ENCODE measurements around the gene LRP4. TPM values are rescaled to one million over a fixed set of nuclear protein-coding genes. Genes with fewer than 3 reads are reported as not detected.

The LRP4 gene
- total and polyA plus RNA-seq, 2 donors (not counting 1 experiment from before 2014, with no cell fraction given), result 1.3 to 2.9 TPM

DNA sequence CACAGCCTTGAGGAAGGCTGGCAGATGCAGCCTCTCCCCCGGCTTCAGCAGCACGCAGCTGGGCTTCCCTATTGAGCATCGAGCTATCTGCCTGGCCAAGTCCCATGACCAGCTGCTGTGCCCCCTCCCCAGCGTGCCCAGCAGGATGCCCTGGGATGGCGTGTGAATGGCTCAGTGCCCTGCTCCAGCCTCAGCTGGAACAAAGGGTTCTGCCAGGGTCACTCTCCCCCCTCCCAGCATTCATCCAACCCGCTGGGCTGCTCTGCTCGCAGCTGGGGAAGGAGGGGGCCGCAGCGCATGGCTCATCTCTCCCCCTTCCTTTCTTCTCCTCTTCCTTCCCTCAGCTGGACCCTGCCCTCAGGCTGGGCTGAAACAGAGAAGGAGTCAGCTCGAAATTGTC, 14.5 kb downstream of the LRP4 start:
- no peak for DNase-seq (ENCODE audit: low read depth in 2 of 2)
- Histone ChIP-seq H3K27ac (ENCODE audit: insufficient read depth, low read length) (no peak overlapping the region), H3K9ac (ENCODE audit: insufficient read depth, low read length) (no peak overlapping the region), H3K27me3 (ENCODE audit: control insufficient read depth, insufficient read depth, low read length) (no peaks in the 10 kb centered on the region), H3K36me3 (ENCODE audit: control insufficient read depth, insufficient read depth, low read length) (no peaks in the 10 kb centered on the region), H4K20me1 (ENCODE audit: control insufficient read depth, extremely low read depth, insufficient read depth, low read length) (no peaks in the 10 kb centered on the region), H3K79me2 (ENCODE audit: control insufficient read depth, insufficient read depth, low read length) (no peaks in the 10 kb centered on the region), H2AFZ (ENCODE audit: low read length) (no peak overlapping the region), H3K4me2 (ENCODE audit: extremely low read depth, insufficient read depth, low read length) (no peak overlapping the region), H3K9me3 (ENCODE audit: control insufficient read depth, insufficient read depth, low read depth, low read length) (no peaks in the 10 kb centered on the region), H3K4me1 (ENCODE audit: control insufficient read depth, extremely low read depth, insufficient read depth, low read length) (no peaks in the 10 kb centered on the region), H3K4me3 (replicated peaks in 1 of 4; ENCODE audit: control extremely low read depth in 1 of 4, insufficient read depth in 1 of 4, low read depth in 3 of 4, low read length in 4 of 4) (no peak overlapping the region)
- TF ChIP-seq, protein P1, sequence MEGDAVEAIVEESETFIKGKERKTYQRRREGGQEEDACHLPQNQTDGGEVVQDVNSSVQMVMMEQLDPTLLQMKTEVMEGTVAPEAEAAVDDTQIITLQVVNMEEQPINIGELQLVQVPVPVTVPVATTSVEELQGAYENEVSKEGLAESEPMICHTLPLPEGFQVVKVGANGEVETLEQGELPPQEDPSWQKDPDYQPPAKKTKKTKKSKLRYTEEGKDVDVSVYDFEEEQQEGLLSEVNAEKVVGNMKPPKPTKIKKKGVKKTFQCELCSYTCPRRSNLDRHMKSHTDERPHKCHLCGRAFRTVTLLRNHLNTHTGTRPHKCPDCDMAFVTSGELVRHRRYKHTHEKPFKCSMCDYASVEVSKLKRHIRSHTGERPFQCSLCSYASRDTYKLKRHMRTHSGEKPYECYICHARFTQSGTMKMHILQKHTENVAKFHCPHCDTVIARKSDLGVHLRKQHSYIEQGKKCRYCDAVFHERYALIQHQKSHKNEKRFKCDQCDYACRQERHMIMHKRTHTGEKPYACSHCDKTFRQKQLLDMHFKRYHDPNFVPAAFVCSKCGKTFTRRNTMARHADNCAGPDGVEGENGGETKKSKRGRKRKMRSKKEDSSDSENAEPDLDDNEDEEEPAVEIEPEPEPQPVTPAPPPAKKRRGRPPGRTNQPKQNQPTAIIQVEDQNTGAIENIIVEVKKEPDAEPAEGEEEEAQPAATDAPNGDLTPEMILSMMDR (conservative IDR thresholded peaks at IDR 0.05 in 1 of 2, IDR thresholded peaks at IDR 0.05 in 1 of 2; ENCODE audit: low read depth in 1 of 2, low read length in 2 of 2), result no peak

GRCh38 chr11:46902694-46903093, 15.7 kb downstream of the LRP4 start:
- no peak overlapping the region for H3K9ac ChIP-seq (ENCODE audit: insufficient read depth, low read length)
- H4K20me1 ChIP-seq (ENCODE audit: control insufficient read depth, extremely low read depth, insufficient read depth, low read length), result no peaks in the 10 kb centered on the region
- no peaks in the 10 kb centered on the region for H3K27me3 ChIP-seq (ENCODE audit: control insufficient read depth, insufficient read depth, low read length)
- no peaks in the 10 kb centered on the region for H3K9me3 ChIP-seq (ENCODE audit: control insufficient read depth, insufficient read depth, low read depth, low read length)
- H3K4me1 ChIP-seq (ENCODE audit: control insufficient read depth, extremely low read depth, insufficient read depth, low read length), result no peaks in the 10 kb centered on the region
- TF ChIP-seq, protein P1 (conservative IDR thresholded peaks at IDR 0.05 in 1 of 2, IDR thresholded peaks at IDR 0.05 in 1 of 2; ENCODE audit: low read depth in 1 of 2, low read length in 2 of 2), result no peak
- H3K36me3 ChIP-seq (ENCODE audit: control insufficient read depth, insufficient read depth, low read length), result no peaks in the 10 kb centered on the region
- H3K79me2 ChIP-seq (ENCODE audit: control insufficient read depth, insufficient read depth, low read length), result no peaks in the 10 kb centered on the region
- no peak overlapping the region for H3K27ac ChIP-seq (ENCODE audit: insufficient read depth, low read length)
- no peak for DNase-seq (ENCODE audit: low read depth in 2 of 2)
- no peak overlapping the region for H3K4me3 ChIP-seq (replicated peaks in 1 of 4; ENCODE audit: control extremely low read depth in 1 of 4, insufficient read depth in 1 of 4, low read depth in 3 of 4, low read length in 4 of 4)
- H3K4me2 ChIP-seq (ENCODE audit: extremely low read depth, insufficient read depth, low read length), result no peak overlapping the region
- H2AFZ ChIP-seq (ENCODE audit: low read length), result no peak overlapping the region

DNA sequence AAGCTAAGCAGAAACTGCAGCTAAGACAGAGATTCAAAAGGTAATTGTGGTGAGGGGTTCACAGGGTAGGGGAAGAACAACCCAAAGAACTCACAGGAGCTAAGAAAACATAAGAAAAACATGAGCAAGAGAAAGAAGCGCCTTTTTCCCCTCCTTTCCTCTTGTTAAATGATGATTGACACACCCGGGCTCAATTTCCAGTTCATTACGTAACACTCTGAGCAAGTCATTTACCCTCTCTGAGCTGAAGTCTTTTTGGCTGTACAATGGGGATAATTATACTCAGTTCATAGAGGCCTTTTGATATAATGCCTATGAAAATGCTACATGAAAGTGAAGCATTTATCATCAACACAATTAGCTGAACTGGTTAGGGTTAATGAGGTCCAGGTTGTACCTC, 17.2 kb downstream of the LRP4 start:
- TF ChIP-seq EZH2 (IDR thresholded peaks at IDR 0.05; ENCODE audit: low read length, missing control alignments), result no peak
- TF ChIP-seq, protein P1 (conservative IDR thresholded peaks at IDR 0.05 in 1 of 2, IDR thresholded peaks at IDR 0.05 in 1 of 2; ENCODE audit: low read depth in 1 of 2, low read length in 2 of 2), result no peak
- no peak overlapping the region for H3K27ac ChIP-seq (ENCODE audit: insufficient read depth, low read length)
- H3K4me3 ChIP-seq (replicated peaks in 1 of 4; ENCODE audit: control extremely low read depth in 1 of 4, insufficient read depth in 1 of 4, low read depth in 3 of 4, low read length in 4 of 4), result no peak overlapping the region
- no peak overlapping the region for H2AFZ ChIP-seq (ENCODE audit: low read length)
- H3K27me3 ChIP-seq (ENCODE audit: control insufficient read depth, insufficient read depth, low read length), result no peaks in the 10 kb centered on the region
- H3K4me1 ChIP-seq (ENCODE audit: control insufficient read depth, extremely low read depth, insufficient read depth, low read length), result no peaks in the 10 kb centered on the region
- no peaks in the 10 kb centered on the region for H3K36me3 ChIP-seq (ENCODE audit: control insufficient read depth, insufficient read depth, low read length)
- H3K4me2 ChIP-seq (ENCODE audit: extremely low read depth, insufficient read depth, low read length), result no peak overlapping the region
- H4K20me1 ChIP-seq (ENCODE audit: control insufficient read depth, extremely low read depth, insufficient read depth, low read length), result no peaks in the 10 kb centered on the region
- no peaks in the 10 kb centered on the region for H3K79me2 ChIP-seq (ENCODE audit: control insufficient read depth, insufficient read depth, low read length)
- no peaks in the 10 kb centered on the region for H3K9me3 ChIP-seq (ENCODE audit: control insufficient read depth, insufficient read depth, low read depth, low read length)
- no peak overlapping the region for H3K9ac ChIP-seq (ENCODE audit: insufficient read depth, low read length)
- DNase-seq (ENCODE audit: low read depth in 2 of 2), result no peak
